HepG2 (cell line): Measurements from ENCODE around the gene RPS8.
A peak's percentile ranks its signal among the peaks of the same experiment; 100 is the strongest.

Experiments
- ATM ChIP-seq: fragments of 450-650 bp; IDR thresholded peaks from 2 replicates; pipeline ENCODE4 v1.7.1; 2017; ENCODE audit warnings: mild to moderate bottlenecking, borderline replicate concordance
- EZH2 ChIP-seq: conservative IDR thresholded peaks from 2 replicates; pipeline ENCODE4 v1.6.1; 2012; ENCODE audit warnings: mild to moderate bottlenecking, low read depth, low read length, moderate library complexity
- HDAC6 ChIP-seq: fragments of 200-600 bp; sonication (generic); IDR thresholded peaks from 2 replicates; pipeline ENCODE4 v1.7.0; 2017; ENCODE audit warnings: mild to moderate bottlenecking, antibody characterized with exemption, low read length, low read depth
- NFE2L1 ChIP-seq: sonication (generic); formaldehyde crosslinking; IDR thresholded peaks from 2 replicates; pipeline ENCODE4 v1.4.0; 2020; ENCODE audit warnings: missing genetic modification reagents, mild to moderate bottlenecking, borderline replicate concordance
- ZNF660 ChIP-seq: sonication (generic); formaldehyde crosslinking; IDR thresholded peaks from 2 replicates; pipeline ENCODE4 v1.5.1; 2020; ENCODE audit warnings: mild to moderate bottlenecking, low read depth, missing genetic modification reagents, borderline replicate concordance
- TF ChIP-seq, protein P1 (sequence below): sonication (generic); formaldehyde crosslinking; IDR thresholded peaks from 2 replicates; pipeline ENCODE4 v1.5.0; 2020; ENCODE audit warnings: mild to moderate bottlenecking, missing genetic modification reagents, moderate library complexity

- TF ChIP-seq, protein P1, sequence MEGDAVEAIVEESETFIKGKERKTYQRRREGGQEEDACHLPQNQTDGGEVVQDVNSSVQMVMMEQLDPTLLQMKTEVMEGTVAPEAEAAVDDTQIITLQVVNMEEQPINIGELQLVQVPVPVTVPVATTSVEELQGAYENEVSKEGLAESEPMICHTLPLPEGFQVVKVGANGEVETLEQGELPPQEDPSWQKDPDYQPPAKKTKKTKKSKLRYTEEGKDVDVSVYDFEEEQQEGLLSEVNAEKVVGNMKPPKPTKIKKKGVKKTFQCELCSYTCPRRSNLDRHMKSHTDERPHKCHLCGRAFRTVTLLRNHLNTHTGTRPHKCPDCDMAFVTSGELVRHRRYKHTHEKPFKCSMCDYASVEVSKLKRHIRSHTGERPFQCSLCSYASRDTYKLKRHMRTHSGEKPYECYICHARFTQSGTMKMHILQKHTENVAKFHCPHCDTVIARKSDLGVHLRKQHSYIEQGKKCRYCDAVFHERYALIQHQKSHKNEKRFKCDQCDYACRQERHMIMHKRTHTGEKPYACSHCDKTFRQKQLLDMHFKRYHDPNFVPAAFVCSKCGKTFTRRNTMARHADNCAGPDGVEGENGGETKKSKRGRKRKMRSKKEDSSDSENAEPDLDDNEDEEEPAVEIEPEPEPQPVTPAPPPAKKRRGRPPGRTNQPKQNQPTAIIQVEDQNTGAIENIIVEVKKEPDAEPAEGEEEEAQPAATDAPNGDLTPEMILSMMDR (CRISPR knock-in tag) = peak; percentile 36; the same call in 1 of the 2 replicates
- TF ChIP-seq ZNF660 (CRISPR knock-in tag) = no peak
- TF ChIP-seq NFE2L1 = no peak
- no peak for TF ChIP-seq EZH2
- no peak for TF ChIP-seq ATM
- TF ChIP-seq HDAC6 = peak; percentile 88; the same call in 1 of the 2 replicates
Measured at GRCh38 chr1:44819608-44820327, 44.4 kb downstream of the RPS8 start.
